Ramos (cell line): ENCODE measurements around the gene TMEM38A.

Experiments
- in situ Hi-C: fragments of 300-500 bp; cut with MboI; formaldehyde crosslinking; loops from one replicate; pipeline ENCODE4 v1.14.3; 2022; ENCODE audit warnings: low sequenced_read_pairs; ENCODE audit not compliant: unreplicated experiment

The TMEM38A gene

DNA sequence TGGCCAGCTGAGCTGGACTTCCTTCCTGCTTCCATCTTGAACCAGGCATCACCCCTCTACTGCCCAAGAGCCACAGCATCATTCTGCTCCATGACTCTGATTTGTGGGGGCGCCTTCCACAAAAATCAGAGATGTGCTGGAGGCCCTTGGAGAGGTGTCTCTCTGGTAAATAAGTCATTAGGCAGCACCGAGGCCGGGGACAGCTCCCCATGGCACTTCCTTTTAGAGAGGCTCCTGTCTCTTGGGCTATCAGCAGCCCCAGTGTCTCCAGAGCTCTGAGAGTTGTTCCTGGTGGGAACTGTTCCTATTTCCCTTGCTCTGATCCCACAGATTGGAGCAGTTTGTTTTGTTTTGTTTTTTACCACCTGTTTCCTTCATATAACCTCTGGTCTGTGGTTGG is 78.6 kb downstream of the TMEM38A start:
- in situ Hi-C loops: no loop called here
